Measurements from ENCODE around the gene PEA15. TPM values are rescaled to one million over a fixed set of nuclear protein-coding genes. Genes with fewer than 3 reads are reported as not detected.

PEA15 gene
- total RNA-seq, 1 donor from 2014 or later: 44.5 TPM

DNA sequence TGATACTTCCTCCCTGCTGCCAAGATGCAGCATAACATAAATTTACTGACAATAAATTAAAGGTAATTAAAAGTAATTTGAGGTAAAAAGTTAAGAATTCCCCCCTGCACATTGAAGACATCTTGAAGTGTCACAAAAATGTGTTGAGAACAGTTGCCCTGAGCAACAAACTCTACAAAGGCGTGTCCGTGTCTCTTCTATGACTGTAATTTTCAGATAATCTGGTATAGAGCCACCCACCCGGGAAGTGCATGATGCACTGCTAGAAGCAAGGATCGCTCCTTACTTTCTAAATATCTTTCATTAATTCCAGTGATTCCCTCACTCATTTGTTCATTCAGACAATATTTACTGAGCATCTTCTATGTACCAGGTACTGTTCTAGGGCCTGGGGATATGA is 25.8 kb upstream of the PEA15 start:
- TF ChIP-seq, protein P1, sequence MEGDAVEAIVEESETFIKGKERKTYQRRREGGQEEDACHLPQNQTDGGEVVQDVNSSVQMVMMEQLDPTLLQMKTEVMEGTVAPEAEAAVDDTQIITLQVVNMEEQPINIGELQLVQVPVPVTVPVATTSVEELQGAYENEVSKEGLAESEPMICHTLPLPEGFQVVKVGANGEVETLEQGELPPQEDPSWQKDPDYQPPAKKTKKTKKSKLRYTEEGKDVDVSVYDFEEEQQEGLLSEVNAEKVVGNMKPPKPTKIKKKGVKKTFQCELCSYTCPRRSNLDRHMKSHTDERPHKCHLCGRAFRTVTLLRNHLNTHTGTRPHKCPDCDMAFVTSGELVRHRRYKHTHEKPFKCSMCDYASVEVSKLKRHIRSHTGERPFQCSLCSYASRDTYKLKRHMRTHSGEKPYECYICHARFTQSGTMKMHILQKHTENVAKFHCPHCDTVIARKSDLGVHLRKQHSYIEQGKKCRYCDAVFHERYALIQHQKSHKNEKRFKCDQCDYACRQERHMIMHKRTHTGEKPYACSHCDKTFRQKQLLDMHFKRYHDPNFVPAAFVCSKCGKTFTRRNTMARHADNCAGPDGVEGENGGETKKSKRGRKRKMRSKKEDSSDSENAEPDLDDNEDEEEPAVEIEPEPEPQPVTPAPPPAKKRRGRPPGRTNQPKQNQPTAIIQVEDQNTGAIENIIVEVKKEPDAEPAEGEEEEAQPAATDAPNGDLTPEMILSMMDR (IDR thresholded peaks at IDR 0.05; ENCODE audit: insufficient read depth, low read length, severe bottlenecking): no peak
- no peaks in the 10 kb centered on the region for H3K27me3 ChIP-seq (ENCODE audit: control insufficient read depth, insufficient read depth, low read length)
- DNase-seq (ENCODE audit: low read depth): no peak
- no peaks in the 10 kb centered on the region for H3K36me3 ChIP-seq (ENCODE audit: control insufficient read depth, insufficient read depth, low read length)
- FAIRE-seq: no peak
- H3K4me3 ChIP-seq (ENCODE audit: low read depth, low read length): no peak overlapping the region

DNA sequence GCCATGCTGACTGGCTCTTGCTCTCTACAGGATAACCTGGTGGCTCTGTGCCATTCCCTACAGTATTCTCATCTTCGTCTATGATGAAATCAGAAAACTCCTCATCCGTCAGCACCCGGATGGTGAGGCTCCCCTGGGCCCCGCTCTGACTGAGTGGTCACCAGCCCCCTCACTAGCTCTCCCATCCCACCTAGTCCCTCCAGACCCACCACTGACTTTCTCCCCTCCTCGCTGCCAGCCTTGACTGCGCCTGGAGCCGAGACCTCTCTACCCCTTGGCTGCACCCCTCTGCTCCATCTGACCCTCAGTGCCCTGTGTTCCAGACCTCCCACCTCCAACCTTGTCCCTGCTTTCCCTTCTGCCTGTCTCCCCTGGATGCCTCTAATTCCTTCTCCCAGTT is 18.9 kb upstream of the PEA15 start:
- FAIRE-seq (no peak), DNase-seq (ENCODE audit: low read depth) (no peak)
- TF ChIP-seq, protein P1 (IDR thresholded peaks at IDR 0.05; ENCODE audit: insufficient read depth, low read length, severe bottlenecking): no peak
- Histone ChIP-seq H3K36me3 (ENCODE audit: control insufficient read depth, insufficient read depth, low read length) (no peaks in the 10 kb centered on the region), H3K27me3 (ENCODE audit: control insufficient read depth, insufficient read depth, low read length) (no peaks in the 10 kb centered on the region), H3K4me3 (ENCODE audit: low read depth, low read length) (no peak overlapping the region)

DNA sequence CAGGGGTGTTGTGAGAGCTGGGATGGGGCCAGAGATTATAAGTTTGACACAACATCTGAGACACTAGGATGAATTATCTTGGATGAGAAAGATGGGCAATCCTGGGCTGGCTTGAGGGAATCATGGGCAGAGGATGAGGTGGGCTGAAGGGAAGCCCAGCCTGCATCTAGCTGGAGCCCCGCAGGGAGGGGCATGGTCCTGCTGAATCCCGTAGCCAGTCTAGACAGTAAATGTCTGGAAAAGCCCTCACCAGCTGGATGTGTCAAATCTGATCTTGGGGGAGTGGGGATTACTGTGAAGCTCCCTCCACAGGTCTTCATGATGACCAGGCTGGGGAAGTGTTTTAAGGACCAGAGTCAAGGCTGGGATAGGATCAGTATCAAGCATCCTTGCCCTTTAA is 18.5 kb upstream of the PEA15 start:
- H3K4me3 ChIP-seq (ENCODE audit: low read depth, low read length): no peak overlapping the region
- H3K27me3 ChIP-seq (ENCODE audit: control insufficient read depth, insufficient read depth, low read length): no peaks in the 10 kb centered on the region
- TF ChIP-seq, protein P1 (IDR thresholded peaks at IDR 0.05; ENCODE audit: insufficient read depth, low read length, severe bottlenecking): no peak
- DNase-seq (ENCODE audit: low read depth) (no peak), FAIRE-seq (no peak)
- H3K36me3 ChIP-seq (ENCODE audit: control insufficient read depth, insufficient read depth, low read length): no peaks in the 10 kb centered on the region

DNA sequence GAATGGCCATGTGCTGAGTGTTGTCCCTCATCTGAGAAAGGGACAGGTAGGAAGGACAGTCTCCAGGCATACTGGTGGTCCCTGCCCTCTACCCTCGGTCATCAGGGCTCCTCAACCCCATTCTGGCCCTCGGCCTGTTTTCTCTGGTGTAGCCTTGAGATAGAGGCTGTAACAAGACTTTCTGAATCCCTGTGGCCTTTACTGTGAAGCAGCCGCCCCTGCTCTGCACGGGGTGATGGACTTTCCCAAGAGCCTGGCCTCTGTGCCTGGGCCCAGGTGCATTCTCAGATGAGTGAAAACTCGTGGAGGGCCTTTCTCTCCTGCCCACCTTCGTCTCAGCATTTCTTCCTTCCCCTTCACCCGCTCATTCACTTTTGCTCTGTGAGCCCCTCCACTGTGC is 17.8 kb upstream of the PEA15 start:
- TF ChIP-seq, protein P1 (IDR thresholded peaks at IDR 0.05; ENCODE audit: insufficient read depth, low read length, severe bottlenecking): no peak
- no peak overlapping the region for H3K4me3 ChIP-seq (ENCODE audit: low read depth, low read length)
- DNase-seq (ENCODE audit: low read depth): no peak
- no peaks in the 10 kb centered on the region for H3K27me3 ChIP-seq (ENCODE audit: control insufficient read depth, insufficient read depth, low read length)
- no peaks in the 10 kb centered on the region for H3K36me3 ChIP-seq (ENCODE audit: control insufficient read depth, insufficient read depth, low read length)
- no peak for FAIRE-seq

DNA sequence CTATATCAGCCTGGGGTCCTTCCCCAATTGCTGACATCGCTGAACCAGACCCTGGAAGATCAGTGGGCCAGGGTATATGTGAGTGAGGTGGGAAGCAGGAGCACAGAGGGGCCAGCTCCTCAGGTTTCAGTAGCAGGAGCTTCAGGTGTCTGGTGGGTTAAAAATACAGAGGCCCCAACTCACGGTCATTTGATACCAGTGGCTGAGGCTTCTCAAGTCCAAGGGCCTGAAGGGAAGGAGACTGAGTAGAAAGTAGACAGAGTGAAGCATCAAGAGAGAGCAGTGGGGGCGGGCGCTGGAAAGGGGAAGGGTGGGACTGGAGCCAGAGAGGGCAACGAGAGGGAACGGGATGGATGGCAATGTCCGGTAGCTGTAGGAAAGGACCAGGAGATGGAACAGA is 16.8 kb upstream of the PEA15 start:
- Histone ChIP-seq H3K36me3 (ENCODE audit: control insufficient read depth, insufficient read depth, low read length) (no peaks in the 10 kb centered on the region), H3K4me3 (ENCODE audit: low read depth, low read length) (no peak overlapping the region), H3K27me3 (ENCODE audit: control insufficient read depth, insufficient read depth, low read length) (no peaks in the 10 kb centered on the region)
- TF ChIP-seq, protein P1 (IDR thresholded peaks at IDR 0.05; ENCODE audit: insufficient read depth, low read length, severe bottlenecking): no peak
- FAIRE-seq (no peak), DNase-seq (ENCODE audit: low read depth) (no peak)

Data from bronchial epithelial cell (primary cell).